GM18519 (cell line): Measurements from ENCODE around the gene NUDT14.

Experiments used
- ATAC-seq: cut with Tn5 transposase; IDR thresholded peaks from one replicate; pipeline ENCODE4 v1.9.1; 2021; ENCODE audit warnings: mild to moderate bottlenecking, moderate library complexity; ENCODE audit not compliant: unreplicated experiment, low FRiP score

The NUDT14 gene

GRCh38 chr14:105178069-105178867 lies 2.8 kb downstream of the NUDT14 start:
- no peak for ATAC-seq

GRCh38 chr14:105177082-105177481 lies 4.0 kb downstream of the NUDT14 start:
- no peak for ATAC-seq

- no peak for ATAC-seq
These were observed 4.6 kb downstream of the NUDT14 start for GRCh38 chr14:105176513-105176912.

- ATAC-seq: no peak
These were observed 6.9 kb downstream of the NUDT14 start for GRCh38 chr14:105173901-105174894.

GRCh38 chr14:105173145-105173544 lies 8.0 kb downstream of the NUDT14 start:
- ATAC-seq: no peak

- no peak for ATAC-seq
These were observed 8.6 kb downstream of the NUDT14 start for GRCh38 chr14:105172476-105172875.

- no peak for ATAC-seq
These were observed 10.0 kb downstream of the NUDT14 start for GRCh38 chr14:105171004-105171673.

GRCh38 chr14:105169776-105170655 lies 11.1 kb downstream of the NUDT14 start:
- ATAC-seq: no peak

- no peak for ATAC-seq
These were observed 12.1 kb downstream of the NUDT14 start for GRCh38 chr14:105168979-105169507.

GRCh38 chr14:105168496-105168978 lies 12.6 kb downstream of the NUDT14 start, which contains the start of gene JAG2:
Gene JAG2 (minus strand): TSS chr14:105168776. CDS start chr14:105168420, 356 bp downstream.
- ATAC-seq: no peak

- no peak for ATAC-seq
These were observed 13.1 kb downstream of the NUDT14 start for GRCh38 chr14:105168093-105168420.

GRCh38 chr14:105167303-105168092 lies 13.6 kb downstream of the NUDT14 start:
- no peak for ATAC-seq

GRCh38 chr14:105166571-105167302 lies 14.4 kb downstream of the NUDT14 start:
- ATAC-seq: no peak

- ATAC-seq: no peak
These were observed 15.2 kb downstream of the NUDT14 start for GRCh38 chr14:105165761-105166485.

GRCh38 chr14:105165134-105165704 lies 15.9 kb downstream of the NUDT14 start:
- ATAC-seq: no peak

GRCh38 chr14:105163040-105163742 lies 17.9 kb downstream of the NUDT14 start:
- no peak for ATAC-seq

- ATAC-seq: no peak
These were observed 18.5 kb downstream of the NUDT14 start for GRCh38 chr14:105162669-105162979.
